ENCODE measurements around the gene TRMT5.

TRMT5 gene

GRCh38 chr14:60963761-60964160, 17.1 kb downstream of the TRMT5 start:
- no peak for DNase-seq

DNA sequence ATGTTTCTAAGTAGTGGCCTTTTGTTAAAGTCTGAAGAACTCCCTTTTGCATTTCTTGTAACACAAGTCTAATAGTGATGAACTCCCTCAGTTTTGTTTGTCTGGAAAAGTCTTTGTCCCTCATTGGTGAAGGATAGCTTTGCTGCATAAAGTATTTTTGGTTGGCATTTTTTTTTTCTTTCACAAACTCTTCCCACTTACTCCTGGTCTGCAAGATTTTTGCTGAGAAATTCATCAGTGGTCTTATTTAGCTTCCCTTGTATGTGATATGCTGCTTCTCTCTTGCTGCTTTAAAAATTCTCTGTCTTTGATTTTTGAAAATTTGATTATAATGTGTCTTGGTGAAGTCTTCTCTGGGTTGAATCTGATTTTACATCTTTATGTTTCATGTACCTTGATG, 22.7 kb downstream of the TRMT5 start:
- DNase-seq: no peak

GRCh38 chr14:60956632-60957031, 24.2 kb downstream of the TRMT5 start:
- DNase-seq: no peak

DNA sequence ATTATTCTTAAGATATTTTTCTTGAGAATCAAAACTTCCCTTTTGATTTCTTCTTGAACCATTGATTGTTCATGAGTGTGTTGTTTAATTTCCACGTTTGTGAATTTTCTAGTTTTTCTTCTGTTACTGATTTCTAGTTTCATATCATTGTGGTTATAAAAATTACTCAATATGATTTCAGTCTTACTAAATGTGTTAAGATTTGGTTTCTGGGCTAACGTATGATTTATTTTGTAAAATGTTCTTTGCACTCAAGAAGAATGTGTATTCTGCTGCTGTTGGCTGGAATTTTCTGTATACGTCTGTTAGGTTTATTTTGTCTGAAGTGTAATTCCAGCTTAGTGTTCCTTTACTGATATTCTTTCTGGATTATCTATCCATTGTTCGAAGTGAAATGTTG, 24.7 kb downstream of the TRMT5 start:
- DNase-seq: no peak

DNA sequence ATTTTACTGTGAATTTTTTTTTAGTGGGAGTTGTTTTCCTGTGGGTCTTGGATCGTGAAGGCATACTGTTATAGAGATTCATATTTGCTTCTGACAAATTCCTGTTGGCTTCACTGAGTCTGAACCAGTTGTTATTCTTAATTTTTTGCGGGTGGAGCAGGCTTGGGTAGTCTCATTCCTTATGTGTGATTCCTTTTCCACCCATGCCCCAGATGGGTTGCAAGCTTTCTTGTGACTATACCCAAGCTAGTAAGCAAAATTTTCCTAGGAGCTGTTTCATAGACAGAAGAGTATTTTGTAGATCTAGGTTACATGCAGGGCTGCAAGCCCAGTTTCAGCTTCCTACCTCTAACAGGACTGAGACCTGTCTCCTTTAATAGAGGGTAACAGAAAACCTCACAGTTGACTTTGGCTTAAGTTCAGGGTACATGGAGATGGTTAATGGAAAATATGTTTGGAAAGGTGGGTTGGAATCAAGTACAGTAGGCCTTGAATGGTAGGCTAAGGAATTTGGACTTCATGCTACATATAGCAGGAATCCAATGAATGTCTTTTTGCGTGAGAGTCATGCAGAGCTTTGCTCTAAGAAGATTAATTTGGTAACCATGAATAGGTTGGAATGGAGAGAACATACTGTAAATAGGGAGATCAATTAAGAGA, 29.0 kb downstream of the TRMT5 start:
- no peak for DNase-seq

GRCh38 chr14:60946773-60947172, 34.1 kb downstream of the TRMT5 start:
- no peak for DNase-seq

DNA sequence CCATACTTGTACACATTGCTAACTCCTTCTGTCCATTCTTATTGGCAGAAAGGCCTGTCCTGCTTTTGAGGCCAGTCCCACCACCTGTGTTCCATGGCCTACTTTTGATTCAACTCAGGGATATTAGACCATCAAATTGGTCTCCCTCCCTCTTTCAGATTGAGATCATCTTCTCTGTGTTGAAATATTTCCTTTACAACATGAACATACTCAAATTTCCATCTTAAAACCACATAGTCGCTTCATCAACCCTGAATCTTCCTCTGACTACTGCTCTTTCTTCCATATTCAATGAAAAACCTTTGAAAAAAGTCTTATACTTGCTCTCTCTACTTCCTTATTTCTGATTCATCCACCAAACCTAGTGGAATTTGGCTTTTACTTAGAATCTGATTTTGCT, 34.9 kb downstream of the TRMT5 start:
- DNase-seq: no peak

DNA sequence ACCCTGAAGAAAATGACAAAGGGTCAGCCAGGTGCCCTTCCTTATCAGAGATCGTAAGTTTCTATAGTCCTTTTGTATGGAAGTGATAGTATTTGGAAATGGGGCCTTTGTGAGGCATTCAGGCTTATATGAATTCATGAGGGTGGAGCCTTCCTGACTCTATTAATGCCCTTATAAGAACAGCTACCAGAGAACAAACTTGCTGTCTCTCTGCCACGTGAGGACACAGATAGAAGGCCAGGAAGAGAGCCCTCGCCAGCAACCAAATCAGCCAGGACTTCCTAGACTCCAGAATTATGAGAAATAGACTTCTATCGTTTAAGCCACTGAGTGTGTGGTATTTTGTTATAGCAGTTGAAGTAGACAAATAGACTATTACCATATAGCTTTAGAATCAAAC, 36.7 kb downstream of the TRMT5 start:
- DNase-seq: no peak

- no peak for DNase-seq
These were observed 37.2 kb downstream of the TRMT5 start for GRCh38 chr14:60943637-60944032.

GRCh38 chr14:60935319-60935718, 45.6 kb downstream of the TRMT5 start:
- no peak for DNase-seq

DNA sequence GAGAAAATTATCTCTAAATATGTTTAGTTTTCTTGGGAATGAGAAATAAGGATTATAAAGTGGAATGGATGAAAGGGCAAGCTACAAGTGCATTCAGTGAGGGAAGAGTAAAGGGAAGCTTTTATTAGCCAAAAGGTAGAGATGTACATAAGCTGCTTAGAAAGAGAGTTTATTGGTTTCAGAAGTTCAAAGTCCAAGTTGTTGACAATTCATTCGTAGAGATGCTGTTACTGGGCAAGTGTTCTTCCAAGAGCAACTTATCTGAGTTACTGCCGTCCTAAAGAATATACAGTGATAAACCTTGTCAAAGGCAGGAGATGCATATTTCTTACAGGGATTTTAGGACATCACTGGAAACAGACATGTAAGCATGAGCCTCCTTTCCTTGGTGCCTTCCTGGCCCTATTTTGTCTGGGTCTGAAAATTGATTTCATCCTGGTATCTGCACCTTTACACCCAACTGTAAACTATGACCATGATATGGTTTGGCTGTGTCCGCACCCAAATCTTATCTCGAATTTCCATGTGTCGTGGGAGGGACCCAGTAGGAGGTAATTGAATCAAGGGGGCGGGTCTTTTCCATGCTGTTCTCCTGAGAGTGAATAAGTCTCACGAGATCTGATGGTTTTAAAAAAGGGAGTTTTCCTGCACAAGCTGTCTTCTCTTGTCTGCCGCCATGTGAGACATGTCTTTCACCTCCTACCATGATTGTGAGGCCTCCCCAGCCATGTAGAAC, 46.8 kb downstream of the TRMT5 start:
- DNase-seq: no peak

- DNase-seq: no peak
These were observed 49.7 kb downstream of the TRMT5 start for GRCh38 chr14:60931218-60931617.

- no peak for DNase-seq
These were observed 54.9 kb downstream of the TRMT5 start for GRCh38 chr14:60926002-60926401.

DNA sequence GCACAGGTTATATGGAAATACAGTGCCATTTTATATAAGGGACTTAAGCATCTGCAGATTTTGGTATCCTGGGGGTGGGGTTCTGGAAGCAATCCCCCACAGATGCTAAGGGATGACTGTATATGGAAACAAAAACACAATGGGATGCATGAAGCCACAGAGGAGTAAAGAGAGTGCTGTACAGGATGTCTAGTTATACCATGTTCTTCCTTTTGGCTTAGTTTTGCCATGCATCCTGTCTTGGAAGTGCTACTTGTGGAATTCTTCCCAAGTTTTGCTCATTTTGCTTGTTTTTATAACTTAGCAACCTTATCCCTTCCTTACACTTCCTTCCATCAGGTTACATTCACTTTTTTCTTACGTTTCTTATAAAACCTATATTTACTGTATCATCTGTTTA, 55.6 kb downstream of the TRMT5 start:
- DNase-seq: no peak

DNA sequence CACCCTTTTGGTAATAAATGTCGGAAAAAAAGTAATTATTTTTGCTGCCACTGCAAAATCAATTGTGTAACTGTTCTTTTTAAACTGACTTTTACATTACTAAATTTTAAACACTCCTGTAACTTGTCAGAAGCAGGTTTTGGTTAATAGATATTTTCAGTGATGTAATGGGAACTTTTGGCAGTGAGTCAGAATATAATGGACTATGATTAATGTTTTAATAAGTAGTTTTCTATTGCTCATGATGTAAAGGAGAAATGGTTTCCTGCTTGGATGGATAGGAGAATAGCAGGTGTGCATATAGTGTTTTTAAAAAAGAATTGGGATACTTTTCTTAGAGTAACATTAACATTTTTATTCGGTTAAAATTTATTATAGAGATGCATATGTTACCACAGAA, 58.8 kb downstream of the TRMT5 start:
- no peak for DNase-seq

All from CD4-positive, alpha-beta T cell treated with Interleukin-12 subunit alpha and Interleukin-12 subunit beta, for 1 hour (primary cell).